ENCODE data around the gene SLC7A6. TPM values are rescaled to one million over a fixed set of nuclear protein-coding genes. Genes with fewer than 3 reads are reported as not detected.

Gene SLC7A6
- total RNA-seq, 3 donors from 2014 or later, result 43.2 to 284 (median 65.2) TPM

GRCh38 chr16:68313116-68313515, 48.8 kb downstream of the SLC7A6 start:
- Histone ChIP-seq H3K9me3 (no peaks in the 10 kb centered on the region), H3K27ac (no peak overlapping the region), H3K4me3 (no peak overlapping the region), H3K4me1 (peaks cover 0 to 12% of the 10 kb centered on the region in 2 donors), H3K36me3 (no peaks in the 10 kb centered on the region), H3K27me3 (no peaks in the 10 kb centered on the region)
- TF ChIP-seq POLR2A (IDR thresholded peaks at IDR 0.05) (no peak), POLR2AphosphoS5 (IDR thresholded peaks at IDR 0.05) (no peak)
- TF ChIP-seq, protein P1, sequence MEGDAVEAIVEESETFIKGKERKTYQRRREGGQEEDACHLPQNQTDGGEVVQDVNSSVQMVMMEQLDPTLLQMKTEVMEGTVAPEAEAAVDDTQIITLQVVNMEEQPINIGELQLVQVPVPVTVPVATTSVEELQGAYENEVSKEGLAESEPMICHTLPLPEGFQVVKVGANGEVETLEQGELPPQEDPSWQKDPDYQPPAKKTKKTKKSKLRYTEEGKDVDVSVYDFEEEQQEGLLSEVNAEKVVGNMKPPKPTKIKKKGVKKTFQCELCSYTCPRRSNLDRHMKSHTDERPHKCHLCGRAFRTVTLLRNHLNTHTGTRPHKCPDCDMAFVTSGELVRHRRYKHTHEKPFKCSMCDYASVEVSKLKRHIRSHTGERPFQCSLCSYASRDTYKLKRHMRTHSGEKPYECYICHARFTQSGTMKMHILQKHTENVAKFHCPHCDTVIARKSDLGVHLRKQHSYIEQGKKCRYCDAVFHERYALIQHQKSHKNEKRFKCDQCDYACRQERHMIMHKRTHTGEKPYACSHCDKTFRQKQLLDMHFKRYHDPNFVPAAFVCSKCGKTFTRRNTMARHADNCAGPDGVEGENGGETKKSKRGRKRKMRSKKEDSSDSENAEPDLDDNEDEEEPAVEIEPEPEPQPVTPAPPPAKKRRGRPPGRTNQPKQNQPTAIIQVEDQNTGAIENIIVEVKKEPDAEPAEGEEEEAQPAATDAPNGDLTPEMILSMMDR (IDR thresholded peaks at IDR 0.05), result no peak
- no peak for DNase-seq (ENCODE audit: low spot score in 2 of 2)
- intact Hi-C loops (cut with DNase I; ENCODE audit: low total_unique reads), result no loop called here

- intact Hi-C loops (cut with DNase I; ENCODE audit: low total_unique reads), result no loop called here
- DNase-seq (ENCODE audit: low spot score in 2 of 2), result no peak
- H3K9me3 ChIP-seq, result no peaks in the 10 kb centered on the region
- H3K27ac ChIP-seq, result no peak overlapping the region
- H3K27me3 ChIP-seq, result no peaks in the 10 kb centered on the region
- H3K4me1 ChIP-seq, result no peaks in the 10 kb centered on the region
- H3K36me3 ChIP-seq, result no peaks in the 10 kb centered on the region
- TF ChIP-seq, protein P1 (IDR thresholded peaks at IDR 0.05), result no peak
- TF ChIP-seq POLR2A (IDR thresholded peaks at IDR 0.05) (no peak), POLR2AphosphoS5 (IDR thresholded peaks at IDR 0.05) (no peak)
- H3K4me3 ChIP-seq, result no peak overlapping the region
Measured at GRCh38 chr16:68319185-68319908, 55.0 kb downstream of the SLC7A6 start.

- DNase-seq (ENCODE audit: low spot score in 2 of 2), result no peak
- intact Hi-C loops (cut with DNase I; ENCODE audit: low total_unique reads), result no loop called here
- TF ChIP-seq, protein P1 (IDR thresholded peaks at IDR 0.05), result no peak
- TF ChIP-seq POLR2AphosphoS5 (IDR thresholded peaks at IDR 0.05), result no peak
- TF ChIP-seq POLR2A (IDR thresholded peaks at IDR 0.05), result no peak
- Histone ChIP-seq H3K27me3 (no peaks in the 10 kb centered on the region), H3K36me3 (no peaks in the 10 kb centered on the region), H3K27ac (no peak overlapping the region), H3K4me1 (no peaks in the 10 kb centered on the region), H3K4me3 (no peak overlapping the region), H3K9me3 (no peaks in the 10 kb centered on the region)
Measured at GRCh38 chr16:68324336-68324735, 60.0 kb downstream of the SLC7A6 start.

GRCh38 chr16:68324780-68325357, 60.5 kb downstream of the SLC7A6 start:
- Histone ChIP-seq H3K27me3 (no peaks in the 10 kb centered on the region), H3K27ac (no peak overlapping the region), H3K9me3 (no peaks in the 10 kb centered on the region), H3K4me3 (no peak overlapping the region), H3K4me1 (no peaks in the 10 kb centered on the region), H3K36me3 (no peaks in the 10 kb centered on the region)
- TF ChIP-seq POLR2A (IDR thresholded peaks at IDR 0.05), result no peak
- TF ChIP-seq, protein P1 (IDR thresholded peaks at IDR 0.05), result no peak
- TF ChIP-seq POLR2AphosphoS5 (IDR thresholded peaks at IDR 0.05), result no peak
- DNase-seq (ENCODE audit: low spot score in 2 of 2), result no peak
- intact Hi-C loops (cut with DNase I; ENCODE audit: low total_unique reads), result loop anchor here (5.0 kb wide), 1 partner anchor 63 kb away; the partner anchor contains the start of gene SLC7A6
